Duodenal mucosa (tissue), 2 donors: ENCODE results near the gene DPPA3.
A peak's percentile ranks its signal among the peaks of the same experiment; 100 is the strongest.

Experiments used
- H3K27ac ChIP-seq: one replicate; pipeline ENCODE4 v1.7.0; 2013; ENCODE audit warnings: low read depth, low read length
- H3K27me3 ChIP-seq, 2 donors: one replicate each; pipeline ENCODE4 v1.7.0; 2013; ENCODE audit warnings: low read length in 2 of 2, control low read depth in 1 of 2; ENCODE audit not compliant: insufficient read depth in 2 of 2, control insufficient read depth in 1 of 2
- H3K36me3 ChIP-seq, 2 donors: one replicate each; pipeline ENCODE4 v1.7.0; 2013; ENCODE audit warnings: low read length in 2 of 2, control low read depth in 1 of 2; ENCODE audit not compliant: insufficient read depth in 2 of 2, control insufficient read depth in 1 of 2
- H3K4me1 ChIP-seq, 2 donors: one replicate each; pipeline ENCODE4 v1.7.0; 2013; ENCODE audit warnings: low read length in 2 of 2, control low read depth in 1 of 2; ENCODE audit not compliant: insufficient read depth in 2 of 2, control insufficient read depth in 1 of 2
- H3K4me3 ChIP-seq, 2 donors: one replicate each; pipeline ENCODE4 v1.7.0; 2013; ENCODE audit warnings: low read length in 2 of 2, low read depth in 1 of 2
- H3K9ac ChIP-seq, 2 donors: one replicate each; pipeline ENCODE4 v1.7.0; 2013; ENCODE audit warnings: low read length in 2 of 2, low read depth in 1 of 2
- H3K9me3 ChIP-seq, 2 donors: one replicate each; pipeline ENCODE4 v1.7.0; 2013; ENCODE audit warnings: low read length in 2 of 2, control low read depth in 1 of 2; ENCODE audit not compliant: control insufficient read depth in 1 of 2

Gene DPPA3

GRCh38 chr12:7693793-7694192 lies 17.4 kb upstream of the DPPA3 start:
- H3K36me3 ChIP-seq, result no peaks in the 10 kb centered on the region
- H3K27me3 ChIP-seq, result no peaks in the 10 kb centered on the region
- H3K27ac ChIP-seq, result no peak overlapping the region
- no peak overlapping the region for H3K9ac ChIP-seq
- no peaks in the 10 kb centered on the region for H3K9me3 ChIP-seq
- peaks cover 4 to 8% of the 10 kb centered on the region in 2 donors for H3K4me1 ChIP-seq
- H3K4me3 ChIP-seq, result no peak overlapping the region

- Histone ChIP-seq H3K27me3 (no peaks in the 10 kb centered on the region), H3K36me3 (no peaks in the 10 kb centered on the region), H3K27ac (no peak overlapping the region), H3K9me3 (no peaks in the 10 kb centered on the region), H3K4me1 (peaks cover 4 to 8% of the 10 kb centered on the region in 2 donors), H3K9ac (no peak overlapping the region), H3K4me3 (no peak overlapping the region)
Observed at GRCh38 chr12:7694556-7695236, 16.5 kb upstream of the DPPA3 start.

- Histone ChIP-seq H3K27ac (no peak overlapping the region), H3K4me3 (peak overlapping the region in 1 of 2 donors; percentile 16)
Observed at GRCh38 chr12:7695237-7695560, 16.0 kb upstream of the DPPA3 start.

GRCh38 chr12:7695566-7696197 lies 15.6 kb upstream of the DPPA3 start, which contains the start of gene GDF3:
Gene GDF3, minus strand, starts transcription at chr12:7695775. Its CDS starts 47 bp downstream, at chr12:7695728.
- H3K36me3 ChIP-seq, result no peaks in the 10 kb centered on the region
- H3K9ac ChIP-seq, result no peak within 1 kb of the TSS
- peak within 1 kb of the TSS in 1 of 2 donors; percentile 16 for H3K4me3 ChIP-seq
- H3K27ac ChIP-seq, result no peak within 1 kb of the TSS
- H3K27me3 ChIP-seq, result no peaks in the 10 kb centered on the region
- H3K9me3 ChIP-seq, result no peaks in the 10 kb centered on the region
- H3K4me1 ChIP-seq, result peaks cover 4 to 8% of the 10 kb centered on the region in 2 donors

More at GRCh38 chr12:7695237-7695560, 16.0 kb upstream of the DPPA3 start:
- peaks cover 4 to 8% of the 10 kb centered on the region in 2 donors for H3K4me1 ChIP-seq
- no peaks in the 10 kb centered on the region for H3K27me3 ChIP-seq
- H3K36me3 ChIP-seq, result no peaks in the 10 kb centered on the region
- H3K9me3 ChIP-seq, result no peaks in the 10 kb centered on the region
- no peak overlapping the region for H3K9ac ChIP-seq

- Histone ChIP-seq H3K27ac (no peak overlapping the region), H3K4me1 (no peaks in the 10 kb centered on the region), H3K9me3 (no peaks in the 10 kb centered on the region)
Observed at GRCh38 chr12:7705846-7706245, 5.4 kb upstream of the DPPA3 start.

GRCh38 chr12:7709969-7710675 lies 1.1 kb upstream of the DPPA3 start:
- Histone ChIP-seq H3K9ac (no peak overlapping the region), H3K4me3 (no peak overlapping the region), H3K36me3 (no peaks in the 10 kb centered on the region), H3K27me3 (no peaks in the 10 kb centered on the region), H3K27ac (no peak overlapping the region), H3K9me3 (no peaks in the 10 kb centered on the region), H3K4me1 (no peaks in the 10 kb centered on the region)

More at GRCh38 chr12:7705846-7706245, 5.4 kb upstream of the DPPA3 start:
- Histone ChIP-seq H3K36me3 (no peaks in the 10 kb centered on the region), H3K9ac (no peak overlapping the region), H3K4me3 (no peak overlapping the region), H3K27me3 (no peaks in the 10 kb centered on the region)

- no peaks in the 10 kb centered on the region for H3K36me3 ChIP-seq
- no peak overlapping the region for H3K4me3 ChIP-seq
- H3K27ac ChIP-seq, result no peak overlapping the region
- H3K9ac ChIP-seq, result no peak overlapping the region
- H3K4me1 ChIP-seq, result no peaks in the 10 kb centered on the region
- no peaks in the 10 kb centered on the region for H3K9me3 ChIP-seq
- H3K27me3 ChIP-seq, result no peaks in the 10 kb centered on the region
Observed at GRCh38 chr12:7712841-7713442, 1.7 kb downstream of the DPPA3 start.

- H3K9ac ChIP-seq, result no peak overlapping the region
- no peak overlapping the region for H3K27ac ChIP-seq
- H3K9me3 ChIP-seq, result no peaks in the 10 kb centered on the region
- no peaks in the 10 kb centered on the region for H3K36me3 ChIP-seq
- H3K4me3 ChIP-seq, result no peak overlapping the region
- no peaks in the 10 kb centered on the region for H3K4me1 ChIP-seq
- H3K27me3 ChIP-seq, result no peaks in the 10 kb centered on the region
Observed at GRCh38 chr12:7716381-7716780, 5.1 kb downstream of the DPPA3 start.

- no peak overlapping the region for H3K9ac ChIP-seq
- no peaks in the 10 kb centered on the region for H3K4me1 ChIP-seq
- H3K27ac ChIP-seq, result no peak overlapping the region
- H3K36me3 ChIP-seq, result no peaks in the 10 kb centered on the region
- H3K4me3 ChIP-seq, result no peak overlapping the region
- H3K27me3 ChIP-seq, result no peaks in the 10 kb centered on the region
- no peaks in the 10 kb centered on the region for H3K9me3 ChIP-seq
Observed at GRCh38 chr12:7719946-7720730, 8.9 kb downstream of the DPPA3 start.
